Measurements from ENCODE around the gene PTPN3.

Gene PTPN3

DNA sequence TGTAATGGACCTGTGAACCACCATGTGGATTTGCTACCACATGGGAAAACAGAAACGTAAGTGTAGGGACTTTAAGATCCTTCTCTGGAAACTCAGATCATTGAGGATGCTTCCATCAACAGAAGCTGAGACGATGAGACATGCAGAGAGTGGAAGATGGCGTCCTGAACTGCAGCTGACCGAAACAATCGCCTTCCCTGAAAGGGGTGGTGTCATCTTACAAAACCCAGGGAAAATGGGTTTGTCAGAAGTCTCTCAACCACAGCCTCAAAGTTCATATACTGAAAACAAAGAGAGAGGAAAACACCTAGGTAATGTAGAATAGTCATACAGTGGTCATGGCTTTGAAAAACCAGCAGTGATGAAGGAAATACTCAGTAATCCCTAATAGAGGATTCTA is 6.6 kb upstream of the PTPN3 start:
- no peak for DNase-seq

- no peak for DNase-seq
Observed at GRCh38 chr9:109500421-109500974, 2.4 kb upstream of the PTPN3 start.

- no peak for DNase-seq
Observed at GRCh38 chr9:109499631-109500410, 1.7 kb upstream of the PTPN3 start.

DNA sequence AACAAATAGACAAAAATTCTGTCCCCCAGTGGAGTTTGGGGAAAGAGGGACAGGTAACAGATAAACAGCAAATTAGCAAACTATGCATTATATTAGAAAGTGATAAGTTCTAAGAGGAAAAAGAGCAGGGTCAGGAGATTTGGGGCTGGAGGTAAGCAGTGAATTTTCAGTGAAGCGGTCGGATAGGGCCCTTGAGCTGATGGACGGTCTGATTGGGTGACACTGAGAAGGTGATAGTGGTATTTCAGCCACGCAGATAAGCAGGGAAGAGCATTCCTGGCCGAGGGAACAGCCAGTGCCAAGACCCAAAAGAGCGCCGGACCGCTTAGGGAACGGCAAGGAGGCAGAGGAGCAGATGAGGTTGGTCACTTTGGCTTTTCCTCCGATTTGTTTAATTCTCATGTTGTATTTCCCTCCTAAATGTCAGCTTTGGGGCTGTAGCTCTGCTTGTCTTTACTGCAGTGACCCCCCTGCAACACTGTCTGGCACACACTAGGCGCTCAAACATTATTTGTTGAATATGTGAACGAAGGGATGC is 1.1 kb upstream of the PTPN3 start:
- no peak for DNase-seq

DNA sequence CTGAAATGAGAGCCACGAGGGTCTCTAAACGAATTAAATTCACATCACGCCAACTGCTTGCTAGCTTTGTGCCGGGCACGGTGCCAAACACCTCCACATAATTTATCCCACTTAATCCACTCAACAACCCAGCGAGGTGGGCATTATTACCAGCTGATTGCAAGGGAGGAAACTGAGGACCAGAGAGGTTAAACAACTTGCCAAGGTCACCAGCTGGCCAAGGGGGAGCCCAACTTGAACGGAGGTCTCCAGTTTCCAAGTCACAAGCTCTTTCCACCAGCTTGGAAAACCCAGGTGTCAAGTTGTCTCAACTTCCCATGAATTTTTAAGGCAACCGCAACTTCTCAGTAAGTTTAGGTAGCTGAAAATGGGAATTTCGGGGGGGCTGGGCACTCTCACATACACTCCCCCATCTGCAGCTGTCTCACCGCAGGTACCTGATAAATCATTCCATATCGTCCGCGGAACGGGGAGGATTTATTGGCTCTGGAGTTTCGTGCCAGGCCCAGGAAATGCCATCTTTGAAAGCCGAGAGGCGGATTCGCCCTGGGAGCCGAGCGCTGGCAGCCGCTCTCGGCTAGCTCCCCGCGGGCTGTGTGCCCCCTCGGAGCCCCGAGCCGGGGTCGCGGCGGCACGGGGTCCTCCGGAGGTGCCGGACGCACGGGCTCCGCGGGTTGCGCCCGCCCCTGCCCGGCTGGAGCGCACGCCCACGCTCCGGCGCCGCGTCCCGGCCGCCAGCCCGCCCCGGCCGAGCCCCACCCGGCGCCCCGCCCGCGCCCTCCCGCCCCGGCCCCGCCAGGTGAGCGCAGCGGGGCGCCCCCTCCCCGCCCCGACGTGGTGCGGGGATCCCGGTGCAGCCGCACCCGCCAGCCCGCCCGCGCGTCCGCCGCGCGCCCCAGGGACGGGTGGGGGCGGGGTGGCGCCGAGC is 617 bp downstream of the PTPN3 start:
- no peak for DNase-seq

DNA sequence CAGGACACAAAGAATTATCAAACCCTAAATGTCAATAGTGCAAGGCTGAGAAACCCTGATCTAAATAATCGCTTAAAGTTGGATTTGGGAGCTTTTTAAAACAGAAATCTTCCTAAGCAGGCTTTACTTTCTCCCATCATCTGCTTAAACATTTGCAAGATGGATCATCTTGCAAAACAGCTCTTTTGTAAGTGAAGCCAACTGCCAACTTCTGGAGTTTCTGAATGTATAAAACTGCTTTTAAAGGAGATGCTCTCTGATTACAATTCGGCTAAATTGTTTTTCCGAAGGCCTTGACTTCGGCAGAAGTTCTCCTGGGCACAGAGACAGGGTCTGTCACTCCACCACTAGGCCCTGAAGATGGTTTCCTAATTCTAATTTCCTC is 1.3 kb downstream of the PTPN3 start:
- no peak for DNase-seq

DNA sequence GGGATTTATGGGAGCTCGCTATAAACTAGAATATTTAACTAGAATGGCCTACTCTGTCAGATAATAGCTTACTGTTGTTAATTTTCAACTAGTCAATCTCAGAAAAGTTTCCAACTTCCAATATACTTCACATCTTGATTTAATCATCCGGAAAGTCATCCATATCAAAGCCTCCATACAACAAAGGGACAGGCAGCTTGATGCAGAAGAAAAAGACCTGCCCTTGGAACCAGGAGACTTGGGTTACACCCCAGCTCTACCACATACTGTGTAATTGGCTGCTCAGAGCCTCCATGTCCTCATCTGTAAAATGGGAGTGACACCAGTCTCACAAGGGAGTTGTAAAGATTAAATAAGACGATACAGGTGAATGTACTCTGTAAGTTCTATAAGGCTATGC is 1.9 kb downstream of the PTPN3 start:
- no peak for DNase-seq

GRCh38 chr9:109493648-109494047 is 4.5 kb downstream of the PTPN3 start:
- no peak for DNase-seq

GRCh38 chr9:109491590-109491989 is 6.5 kb downstream of the PTPN3 start:
- DNase-seq, result no peak

GRCh38 chr9:109488791-109489492 is 9.2 kb downstream of the PTPN3 start:
- no peak for DNase-seq

DNA sequence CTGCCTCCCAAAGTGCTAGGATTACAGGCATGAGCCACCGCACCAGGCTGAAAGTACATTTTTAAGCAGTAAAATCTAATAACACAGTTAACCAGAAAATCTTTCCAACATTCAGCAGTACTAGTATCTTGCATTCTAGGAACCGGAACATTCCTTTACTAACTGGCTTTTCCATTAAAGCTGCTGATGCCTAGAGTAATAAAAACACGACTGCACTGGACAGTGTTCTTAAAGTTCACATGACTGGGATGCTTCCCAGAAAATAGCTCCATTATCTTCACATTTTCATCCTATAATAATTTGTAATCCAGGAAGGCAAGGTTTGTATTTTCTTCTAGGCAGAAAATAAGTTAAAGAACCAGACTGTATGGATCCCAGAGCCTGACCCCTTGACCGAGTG is 9.8 kb downstream of the PTPN3 start:
- no peak for DNase-seq

- DNase-seq, result no peak
Observed at GRCh38 chr9:109487247-109487646, 10.9 kb downstream of the PTPN3 start.

DNA sequence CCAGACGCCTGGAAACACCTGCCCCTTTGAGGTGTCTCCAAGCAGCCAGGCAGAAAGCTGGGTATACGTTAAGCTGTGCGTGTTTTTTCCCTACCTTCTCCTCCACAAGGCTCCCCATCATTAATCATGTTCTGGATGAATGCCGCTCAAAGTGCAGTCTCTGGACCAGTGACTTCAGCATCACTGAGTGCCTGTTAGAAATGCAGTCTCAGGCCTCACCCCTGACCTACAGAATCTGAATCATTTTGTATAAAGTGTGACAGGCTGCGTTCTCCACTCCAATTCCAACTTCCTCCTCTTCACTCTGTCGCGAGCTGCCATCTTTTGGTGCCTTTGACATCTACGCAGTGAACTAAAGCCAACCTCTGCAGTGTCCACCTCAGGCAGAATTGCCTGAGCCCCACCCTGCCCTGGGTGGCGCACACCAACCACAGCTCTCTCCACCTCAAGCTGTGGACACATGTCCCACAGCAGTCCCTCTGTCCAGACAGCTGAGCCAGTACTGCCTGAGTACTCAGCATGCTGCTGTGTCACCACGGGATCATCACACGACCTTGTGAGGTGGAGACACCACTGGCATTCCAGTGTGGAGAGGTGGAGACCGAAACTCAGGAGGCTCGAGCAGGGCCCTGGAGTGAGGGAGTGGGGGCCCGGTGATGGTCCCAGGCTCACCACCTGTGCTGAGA is 14.2 kb downstream of the PTPN3 start:
- no peak for DNase-seq

GRCh38 chr9:109482391-109482916 is 15.7 kb downstream of the PTPN3 start:
- no peak for DNase-seq

- DNase-seq, result no peak
Observed at GRCh38 chr9:109481856-109482255, 16.3 kb downstream of the PTPN3 start.

DNA sequence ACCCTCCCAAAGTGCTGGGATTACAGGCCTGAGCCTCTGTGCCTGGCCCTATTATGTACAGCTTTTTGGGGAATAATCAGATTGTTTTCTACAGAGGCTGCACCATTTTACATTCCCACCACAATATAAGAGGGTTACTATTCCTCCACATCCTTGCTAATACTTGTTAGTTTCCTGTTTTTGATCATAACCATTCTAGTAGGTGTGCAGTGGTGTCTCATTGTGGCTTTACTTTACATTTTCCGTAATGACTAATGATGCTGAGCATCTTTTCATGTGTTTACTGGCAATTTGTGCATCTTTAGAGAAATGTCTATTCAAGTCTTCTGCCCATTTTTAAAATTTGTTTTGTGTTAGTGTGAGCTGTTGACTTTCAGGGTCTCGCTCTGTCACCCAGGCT is 18.3 kb downstream of the PTPN3 start:
- DNase-seq, result no peak

DNA sequence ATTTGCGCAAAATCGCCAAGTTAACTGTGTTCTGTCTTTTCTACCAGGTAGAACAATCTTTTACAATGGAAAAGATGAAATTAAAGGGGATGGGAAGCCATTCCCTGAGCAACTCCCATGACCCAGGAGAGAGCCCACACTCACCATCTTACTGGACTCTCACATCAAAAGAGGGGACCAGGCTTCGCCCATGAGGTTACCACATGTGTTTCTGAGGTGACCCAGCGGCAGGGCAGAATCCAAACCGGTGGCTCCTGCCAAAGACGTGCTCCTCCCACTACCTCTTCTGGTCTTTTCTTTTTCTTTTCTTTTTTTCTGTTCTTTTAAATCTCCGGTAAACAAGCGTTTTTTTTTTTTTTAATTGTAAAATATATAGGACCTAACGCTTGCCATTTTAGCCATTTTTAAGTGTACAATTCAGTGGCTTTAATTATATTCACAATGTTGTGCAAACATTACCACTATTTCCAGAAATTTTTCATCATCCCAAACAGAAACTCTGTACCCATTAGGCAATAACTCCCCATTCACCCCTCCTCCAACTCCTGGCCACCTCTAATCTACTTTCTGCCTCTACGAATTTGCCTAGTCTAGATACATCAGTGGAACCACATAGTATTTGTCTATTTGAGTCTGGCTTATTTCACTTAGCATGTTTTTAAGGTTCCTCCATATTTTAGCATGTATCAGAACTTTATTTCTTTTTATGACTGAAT is 19.3 kb downstream of the PTPN3 start:
- no peak for DNase-seq

- no peak for DNase-seq
Observed at GRCh38 chr9:109478051-109478563, 20.0 kb downstream of the PTPN3 start.

DNA sequence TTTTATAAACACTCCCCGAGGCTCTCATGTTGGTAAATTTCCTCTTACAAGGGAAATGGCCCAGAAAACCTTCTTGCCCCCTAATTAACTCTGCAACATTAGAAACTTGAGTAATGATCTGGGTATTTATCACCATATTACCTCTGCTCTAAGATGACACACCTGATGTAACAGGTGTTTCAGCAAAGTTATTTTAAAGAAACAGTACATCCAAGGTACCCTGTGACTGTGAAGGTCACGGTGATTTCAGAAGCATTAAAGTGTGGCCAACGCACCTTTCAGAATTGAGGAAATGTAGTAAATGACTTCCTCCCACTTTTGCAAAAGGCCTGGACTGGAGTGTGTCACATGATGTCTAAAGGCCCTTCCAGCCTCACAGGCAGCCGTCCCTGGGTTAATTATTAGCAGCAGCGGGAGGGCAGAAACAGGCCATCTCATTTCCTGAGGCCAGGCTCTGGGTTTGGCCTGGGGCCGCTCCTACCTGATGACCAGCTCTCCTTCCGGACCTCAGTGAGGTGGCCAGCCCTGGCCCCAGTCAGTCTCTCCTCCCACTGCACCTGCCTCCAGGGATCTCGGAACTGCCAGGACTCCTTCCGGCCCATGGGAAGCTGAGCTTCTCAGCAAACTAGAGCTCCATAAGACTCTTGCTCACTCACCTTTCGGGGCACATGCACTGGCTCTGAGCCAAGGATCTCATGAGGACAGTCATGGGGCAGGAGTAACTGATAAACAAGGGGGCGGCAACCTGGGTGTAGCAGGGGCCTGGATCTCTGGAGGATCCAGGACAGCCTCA is 20.7 kb downstream of the PTPN3 start:
- DNase-seq, result no peak

DNA sequence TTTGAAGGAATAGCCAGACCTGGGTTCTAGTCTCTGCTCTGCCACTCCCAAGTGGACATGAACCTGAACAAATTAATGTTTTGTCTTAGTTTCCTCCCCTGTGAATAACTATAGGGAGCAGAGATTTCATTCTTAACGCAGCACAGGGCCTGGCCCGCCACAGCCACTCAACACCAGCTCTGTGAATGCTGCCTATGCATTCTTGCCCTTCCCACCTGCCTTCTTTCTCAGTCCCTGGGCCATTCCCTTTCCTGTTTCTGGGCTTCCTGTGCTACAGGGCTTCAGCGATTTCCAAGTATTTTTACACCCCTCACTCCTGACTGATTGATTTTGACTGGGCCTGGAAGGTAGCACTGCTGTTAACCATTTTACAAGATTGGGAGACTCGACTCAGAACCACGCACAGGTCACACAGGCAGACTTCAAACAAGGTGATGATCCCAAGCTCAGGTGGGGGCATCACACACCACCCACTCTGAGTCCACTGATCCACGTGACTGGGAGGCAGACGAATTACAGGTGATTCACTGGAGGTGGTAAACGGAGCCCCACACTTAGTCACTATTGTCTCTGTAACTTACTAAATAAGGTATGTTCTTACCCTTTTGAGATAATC is 21.4 kb downstream of the PTPN3 start:
- DNase-seq, result no peak
